ENCODE measurements around the gene YY2.
"Not testable (repeated sequence)": the region's sequence is repeated elsewhere in the genome, so short reads cannot be mapped to it uniquely, and the experiment has no call there.

The YY2 gene

GRCh38 chrX:21870494-21870893 lies 14.7 kb downstream of the YY2 start:
- no peak for DNase-seq

GRCh38 chrX:21873063-21873775 lies 17.4 kb downstream of the YY2 start:
- in situ Hi-C loops (cut with HindIII; ENCODE audit: low pct_ligation_motif_present, low pct_unique_long_range_greater_than_20kb, low sequenced_read_pairs) = no loop called here

More at GRCh38 chrX:21870494-21870893, 14.7 kb downstream of the YY2 start:
- in situ Hi-C loops (cut with HindIII; ENCODE audit: low pct_ligation_motif_present, low pct_unique_long_range_greater_than_20kb, low sequenced_read_pairs) = no loop called here

GRCh38 chrX:21874182-21874581 lies 18.4 kb downstream of the YY2 start:
- in situ Hi-C loops (cut with HindIII; ENCODE audit: low pct_ligation_motif_present, low pct_unique_long_range_greater_than_20kb, low sequenced_read_pairs) = not testable (repeated sequence)

More at GRCh38 chrX:21873063-21873775, 17.4 kb downstream of the YY2 start:
- DNase-seq = no peak

GRCh38 chrX:21875013-21875412 lies 19.2 kb downstream of the YY2 start:
- in situ Hi-C loops (cut with HindIII; ENCODE audit: low pct_ligation_motif_present, low pct_unique_long_range_greater_than_20kb, low sequenced_read_pairs) = no loop called here
- no peak for DNase-seq

More at GRCh38 chrX:21874182-21874581, 18.4 kb downstream of the YY2 start:
- not testable (repeated sequence) for DNase-seq

- DNase-seq = no peak
- in situ Hi-C loops (cut with HindIII; ENCODE audit: low pct_ligation_motif_present, low pct_unique_long_range_greater_than_20kb, low sequenced_read_pairs) = no loop called here
Observed at GRCh38 chrX:21881881-21882574, 26.2 kb downstream of the YY2 start.

GRCh38 chrX:21883258-21883657 lies 27.5 kb downstream of the YY2 start:
- no peak for DNase-seq
- in situ Hi-C loops (cut with HindIII; ENCODE audit: low pct_ligation_motif_present, low pct_unique_long_range_greater_than_20kb, low sequenced_read_pairs) = no loop called here

- in situ Hi-C loops (cut with HindIII; ENCODE audit: low pct_ligation_motif_present, low pct_unique_long_range_greater_than_20kb, low sequenced_read_pairs) = no loop called here
- no peak for DNase-seq
Observed at GRCh38 chrX:21885568-21885967, 29.8 kb downstream of the YY2 start.

- no peak for DNase-seq
- in situ Hi-C loops (cut with HindIII; ENCODE audit: low pct_ligation_motif_present, low pct_unique_long_range_greater_than_20kb, low sequenced_read_pairs) = no loop called here
Observed at GRCh38 chrX:21905313-21905712, 49.5 kb downstream of the YY2 start.

GRCh38 chrX:21905953-21906352 lies 50.2 kb downstream of the YY2 start:
- no peak for DNase-seq
- in situ Hi-C loops (cut with HindIII; ENCODE audit: low pct_ligation_motif_present, low pct_unique_long_range_greater_than_20kb, low sequenced_read_pairs) = no loop called here

- in situ Hi-C loops (cut with HindIII; ENCODE audit: low pct_ligation_motif_present, low pct_unique_long_range_greater_than_20kb, low sequenced_read_pairs) = no loop called here
- no peak for DNase-seq
Observed at GRCh38 chrX:21907260-21907659, 51.5 kb downstream of the YY2 start.

Measured in ACHN (cell line).